T-helper 17 cell (primary cell): ENCODE measurements around the gene ZNF207. TPM values are rescaled to one million over a fixed set of nuclear protein-coding genes. Genes with fewer than 3 reads are reported as not detected.
"Not testable (repeated sequence)": the region's sequence is repeated elsewhere in the genome, so short reads cannot be mapped to it uniquely, and the experiment has no call there.

Experiments used
- ATAC-seq: fragments of 150-1000 bp; cut with Tn5 transposase; 2 replicates; pipeline ENCODE4 v1.10.0; 2021; ENCODE audit warnings: mild to moderate bottlenecking, moderate library complexity
- DNase-seq, 3 donors: peaks; one replicate each; pipeline versions ENCODE4 v3.0.0 to v3.0.0-alpha.2; 2020 to 2021
- H3K9me3 ChIP-seq: one replicate; pipeline ENCODE4 v1.7.0; 2013; ENCODE audit warnings: low read length, mild to moderate bottlenecking; ENCODE audit not compliant: control insufficient read depth, poor library complexity, severe bottlenecking
- H3K27ac Mint-ChIP-seq: one replicate; pipeline ENCODE4 v1.8.0; 2022; ENCODE audit warnings: mild to moderate bottlenecking, moderate library complexity, mixed read lengths
- H3K27me3 Mint-ChIP-seq: one replicate; pipeline ENCODE4 v1.8.0; 2022; ENCODE audit warnings: mixed read lengths
- H3K36me3 Mint-ChIP-seq: one replicate; pipeline ENCODE4 v1.8.0; 2022; ENCODE audit warnings: low read depth, mixed read lengths
- H3K4me1 Mint-ChIP-seq: one replicate; pipeline ENCODE4 v1.8.0; 2022; ENCODE audit warnings: mild to moderate bottlenecking, mixed read lengths
- H3K4me3 Mint-ChIP-seq: one replicate; pipeline ENCODE4 v1.8.0; 2022; ENCODE audit warnings: mild to moderate bottlenecking, moderate library complexity, mixed read lengths
- total RNA-seq, 4 donors: library from RNA in 2 of 4; stranded (reverse) in 2 of 4; gene quantifications; one replicate each; pipeline ENCODE4 v1.2.3 and lab custom pipeline; 2022 to 2026

Gene ZNF207
- total RNA-seq, 2 donors from 2014 or later, result 259 to 269 TPM

GRCh38 chr17:32382526-32383223 lies 32.7 kb downstream of the ZNF207 start:
- peaks cover 14% of the 10 kb centered on the region for H3K4me1 Mint-ChIP-seq
- no peaks in the 10 kb centered on the region for H3K9me3 ChIP-seq
- H3K4me3 Mint-ChIP-seq, result peak overlapping the region; percentile 22
- no peak for DNase-seq
- no peak overlapping the region for H3K27ac Mint-ChIP-seq
- H3K27me3 Mint-ChIP-seq, result no peaks in the 10 kb centered on the region
- H3K36me3 Mint-ChIP-seq, result peaks cover 5% of the 10 kb centered on the region
- no peak for ATAC-seq

DNA sequence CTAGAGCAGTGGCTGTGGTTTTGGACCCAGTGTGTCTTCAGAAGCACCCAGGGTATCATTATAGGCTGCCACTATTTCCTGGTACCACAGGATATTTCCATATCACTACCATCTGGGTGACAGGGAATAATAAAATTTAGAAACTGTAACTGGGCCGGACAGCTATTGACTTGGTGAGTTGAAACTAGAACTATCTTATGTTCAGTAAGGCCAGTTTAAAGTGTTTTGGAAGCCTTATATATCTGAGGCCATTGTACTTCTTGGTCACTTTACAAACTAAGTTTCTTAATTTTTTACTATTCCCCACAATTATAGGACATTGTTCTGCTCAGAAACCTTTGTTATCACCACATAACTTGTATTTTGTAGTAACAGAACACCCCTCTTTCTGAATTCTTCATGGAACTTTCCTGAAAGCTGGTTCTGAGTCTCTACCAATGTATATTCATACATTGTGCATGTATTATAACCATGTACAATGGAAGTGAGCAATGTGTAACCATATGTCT lies 34.0 kb downstream of the ZNF207 start:
- H3K36me3 Mint-ChIP-seq, result peaks cover 5% of the 10 kb centered on the region
- H3K4me3 Mint-ChIP-seq, result no peak overlapping the region
- no peaks in the 10 kb centered on the region for H3K9me3 ChIP-seq
- no peaks in the 10 kb centered on the region for H3K27me3 Mint-ChIP-seq
- no peak for ATAC-seq
- no peak for DNase-seq
- peak overlapping the region; percentile 49 for H3K27ac Mint-ChIP-seq
- peaks cover 14% of the 10 kb centered on the region for H3K4me1 Mint-ChIP-seq

GRCh38 chr17:32385121-32385520 lies 35.2 kb downstream of the ZNF207 start:
- peak overlapping the region; percentile 82 for H3K27ac Mint-ChIP-seq
- no peak for ATAC-seq

DNA sequence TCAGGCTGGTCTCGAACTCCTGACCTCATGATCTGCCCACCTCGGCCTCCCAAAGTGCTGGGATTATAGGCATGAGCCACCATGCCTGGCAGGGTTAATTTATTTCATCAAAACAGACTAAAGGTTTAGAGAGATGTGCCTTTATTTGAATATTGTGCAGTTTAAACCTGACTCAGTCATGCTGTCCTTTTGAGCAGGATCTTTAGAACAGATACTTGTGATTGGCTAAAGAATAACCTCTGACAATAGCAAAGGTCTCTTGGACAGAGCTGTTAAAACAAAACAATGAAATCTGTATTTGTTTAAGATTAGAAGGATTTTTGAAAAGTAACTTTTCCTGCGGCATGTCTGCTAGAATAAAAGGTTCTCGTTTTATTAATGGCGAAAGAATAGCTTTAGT lies 36.0 kb downstream of the ZNF207 start:
- ATAC-seq (no peak), DNase-seq (no peak)
- peaks cover 5% of the 10 kb centered on the region for H3K36me3 Mint-ChIP-seq
- H3K4me3 Mint-ChIP-seq, result no peak overlapping the region
- H3K4me1 Mint-ChIP-seq, result peaks cover 16% of the 10 kb centered on the region
- H3K27ac Mint-ChIP-seq, result no peak overlapping the region
- no peaks in the 10 kb centered on the region for H3K27me3 Mint-ChIP-seq
- no peaks in the 10 kb centered on the region for H3K9me3 ChIP-seq

More at GRCh38 chr17:32385121-32385520, 35.2 kb downstream of the ZNF207 start:
- no peak for DNase-seq
- Mint-ChIP-seq H3K36me3 (peaks cover 5% of the 10 kb centered on the region), H3K4me1 (peaks cover 16% of the 10 kb centered on the region), H3K27me3 (no peaks in the 10 kb centered on the region), H3K4me3 (no peak overlapping the region)
- H3K9me3 ChIP-seq, result no peaks in the 10 kb centered on the region

GRCh38 chr17:32386844-32387243 lies 36.9 kb downstream of the ZNF207 start:
- peaks cover 16% of the 10 kb centered on the region for H3K4me1 Mint-ChIP-seq
- H3K27me3 Mint-ChIP-seq, result no peaks in the 10 kb centered on the region
- no peak overlapping the region for H3K27ac Mint-ChIP-seq
- no peak overlapping the region for H3K4me3 Mint-ChIP-seq
- peaks cover 5% of the 10 kb centered on the region for H3K36me3 Mint-ChIP-seq
- H3K9me3 ChIP-seq, result no peaks in the 10 kb centered on the region
- ATAC-seq (no peak), DNase-seq (no peak)

DNA sequence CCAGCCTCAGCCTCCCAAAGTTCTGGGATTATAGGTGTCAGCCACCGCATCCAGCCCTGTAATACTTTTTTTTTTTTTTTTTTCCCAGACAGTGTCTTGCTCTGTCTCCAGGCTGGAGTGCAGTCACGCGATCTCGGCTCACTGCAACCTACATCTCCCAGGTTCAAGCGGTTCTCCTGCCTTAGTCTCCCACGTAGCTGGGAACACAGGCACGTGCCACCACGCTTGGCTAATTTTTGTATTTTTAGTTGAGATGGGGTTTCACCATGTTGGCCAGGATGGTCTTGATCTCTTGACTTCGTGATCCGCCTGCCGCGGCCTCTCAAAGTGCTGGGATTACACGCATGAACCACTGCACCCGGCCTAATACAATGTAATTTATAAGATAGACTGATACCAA lies 38.2 kb downstream of the ZNF207 start:
- DNase-seq, H3K4me1 Mint-ChIP-seq, H3K27me3 Mint-ChIP-seq, H3K9me3 ChIP-seq, H3K36me3 Mint-ChIP-seq, H3K27ac Mint-ChIP-seq, H3K4me3 Mint-ChIP-seq, ATAC-seq: not testable (repeated sequence)

GRCh38 chr17:32388613-32389459 lies 38.9 kb downstream of the ZNF207 start:
- no peak for DNase-seq
- ATAC-seq, result no peak
- no peaks in the 10 kb centered on the region for H3K9me3 ChIP-seq
- no peaks in the 10 kb centered on the region for H3K27me3 Mint-ChIP-seq
- no peak overlapping the region for H3K4me3 Mint-ChIP-seq
- peaks cover 10% of the 10 kb centered on the region for H3K4me1 Mint-ChIP-seq
- no peaks in the 10 kb centered on the region for H3K36me3 Mint-ChIP-seq
- H3K27ac Mint-ChIP-seq, result no peak overlapping the region

GRCh38 chr17:32393904-32394303 lies 43.9 kb downstream of the ZNF207 start:
- Mint-ChIP-seq H3K27ac (peak overlapping the region; percentile 0), H3K27me3 (no peaks in the 10 kb centered on the region), H3K4me1 (peaks cover 8% of the 10 kb centered on the region), H3K4me3 (no peak overlapping the region), H3K36me3 (no peaks in the 10 kb centered on the region)
- DNase-seq, result no peak
- H3K9me3 ChIP-seq, result no peaks in the 10 kb centered on the region
- no peak for ATAC-seq

- Mint-ChIP-seq H3K4me3 (no peak overlapping the region), H3K27ac (no peak overlapping the region), H3K27me3 (no peaks in the 10 kb centered on the region), H3K36me3 (no peaks in the 10 kb centered on the region), H3K4me1 (peaks cover 7% of the 10 kb centered on the region)
- no peak for DNase-seq
- no peak for ATAC-seq
- H3K9me3 ChIP-seq, result no peaks in the 10 kb centered on the region
Measured at GRCh38 chr17:32396343-32396742, 46.4 kb downstream of the ZNF207 start.

DNA sequence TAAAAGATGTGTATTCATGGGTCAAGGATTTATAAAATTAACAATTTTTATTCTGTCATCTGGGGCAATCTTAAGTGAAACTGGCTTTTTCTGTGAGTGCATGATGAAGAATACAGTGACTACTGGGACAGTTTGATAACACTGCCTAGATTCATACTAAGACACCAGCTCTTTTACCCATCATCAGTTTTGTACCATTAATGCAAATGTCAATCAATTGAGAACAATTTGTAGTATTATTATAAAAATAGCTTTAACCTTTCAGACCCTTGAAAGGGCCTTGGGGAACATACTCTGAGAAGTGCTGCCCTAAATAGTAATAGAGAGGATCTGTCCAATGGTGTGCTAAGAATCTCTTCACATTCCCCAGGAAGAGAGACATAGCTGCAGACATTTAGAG lies 49.0 kb downstream of the ZNF207 start:
- no peak for DNase-seq
- Mint-ChIP-seq H3K27ac (peak overlapping the region; percentile 47), H3K36me3 (no peaks in the 10 kb centered on the region), H3K27me3 (no peaks in the 10 kb centered on the region), H3K4me3 (no peak overlapping the region), H3K4me1 (peaks cover 4% of the 10 kb centered on the region)
- no peak for ATAC-seq
- no peaks in the 10 kb centered on the region for H3K9me3 ChIP-seq

GRCh38 chr17:32410085-32410484 lies 60.1 kb downstream of the ZNF207 start:
- not testable (repeated sequence) for H3K4me3 Mint-ChIP-seq, H3K36me3 Mint-ChIP-seq, DNase-seq

GRCh38 chr17:32426894-32427293 lies 76.9 kb downstream of the ZNF207 start:
- Mint-ChIP-seq H3K27me3 (no peaks in the 10 kb centered on the region), H3K36me3 (peaks cover 2% of the 10 kb centered on the region), H3K4me1 (no peaks in the 10 kb centered on the region), H3K4me3 (no peak overlapping the region), H3K27ac (no peak overlapping the region)
- no peak for DNase-seq
- H3K9me3 ChIP-seq, result no peaks in the 10 kb centered on the region
- ATAC-seq, result no peak

More at GRCh38 chr17:32410085-32410484, 60.1 kb downstream of the ZNF207 start:
- H3K4me1 Mint-ChIP-seq, ATAC-seq, H3K9me3 ChIP-seq, H3K27ac Mint-ChIP-seq, H3K27me3 Mint-ChIP-seq: not testable (repeated sequence)

DNA sequence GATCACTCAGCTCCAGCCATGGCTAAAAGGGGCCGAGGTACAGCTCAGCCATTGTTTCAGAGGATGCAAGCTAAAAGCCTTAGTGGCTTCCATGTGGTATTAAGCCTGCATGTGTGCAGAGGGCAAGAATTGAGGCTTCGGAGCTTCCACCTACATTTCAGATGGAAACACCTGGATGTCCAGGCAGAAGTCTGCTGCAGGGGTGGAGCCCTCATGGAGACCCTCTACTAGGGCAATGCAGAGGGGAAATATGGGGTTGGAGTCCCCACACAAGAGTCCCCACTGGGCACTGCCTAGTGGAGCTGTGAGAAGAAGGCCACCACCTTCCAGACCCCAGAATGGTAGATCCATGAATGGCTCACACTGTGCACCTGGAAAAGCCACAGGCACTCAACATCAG lies 79.6 kb downstream of the ZNF207 start:
- no peaks in the 10 kb centered on the region for H3K9me3 ChIP-seq
- ATAC-seq, result no peak
- peaks cover 2% of the 10 kb centered on the region for H3K36me3 Mint-ChIP-seq
- H3K4me3 Mint-ChIP-seq, result no peak overlapping the region
- no peak overlapping the region for H3K27ac Mint-ChIP-seq
- no peaks in the 10 kb centered on the region for H3K4me1 Mint-ChIP-seq
- no peaks in the 10 kb centered on the region for H3K27me3 Mint-ChIP-seq
- DNase-seq, result no peak
